H9 (cell line): ENCODE measurements around the gene USP14. TPM values are rescaled to one million over a fixed set of nuclear protein-coding genes. Genes with fewer than 3 reads are reported as not detected.
"Not testable (repeated sequence)": the region's sequence is repeated elsewhere in the genome, so short reads cannot be mapped to it uniquely, and the experiment has no call there.

Experiments used
- DNase-seq: peaks from one replicate; pipeline ENCODE4 v3.0.0-alpha.2; 2017
- H2AFZ ChIP-seq: one replicate; pipeline ENCODE4 v1.6.1; 2013; ENCODE audit warnings: mild to moderate bottlenecking, low read length, control low read depth, moderate library complexity
- H2AK5ac ChIP-seq: 2 replicates; pipeline ENCODE4 v1.6.1; 2013; ENCODE audit warnings: low read length, control low read depth, mixed read lengths; ENCODE audit not compliant: insufficient read length
- H2BK120ac ChIP-seq: one replicate; pipeline ENCODE4 v1.6.1; 2013; ENCODE audit warnings: low read depth, mild to moderate bottlenecking, low read length, control low read depth, inconsistent platforms; ENCODE audit not compliant: poor library complexity, severe bottlenecking
- H2BK12ac ChIP-seq: 2 replicates; pipeline ENCODE4 v1.6.1; 2013; ENCODE audit warnings: low read length, control low read depth, mixed read lengths, low read depth; ENCODE audit not compliant: insufficient read length
- H2BK15ac ChIP-seq: 2 replicates; pipeline ENCODE4 v1.6.1; 2013; ENCODE audit warnings: low read depth, low read length, control low read depth
- H2BK20ac ChIP-seq: one replicate; pipeline ENCODE4 v1.6.1; 2013; ENCODE audit warnings: low read depth, mild to moderate bottlenecking, low read length, control low read depth, inconsistent platforms; ENCODE audit not compliant: poor library complexity, severe bottlenecking
- H2BK5ac ChIP-seq: 2 replicates; pipeline ENCODE4 v1.6.1; 2013; ENCODE audit warnings: low read length, control low read depth, mixed read lengths; ENCODE audit not compliant: insufficient read length
- H3K14ac ChIP-seq: 2 replicates; pipeline ENCODE4 v1.6.1; 2013; ENCODE audit warnings: low read length, control low read depth; ENCODE audit not compliant: insufficient read depth
- H3K18ac ChIP-seq: 2 replicates; pipeline ENCODE4 v1.6.1; 2013; ENCODE audit warnings: low read depth, mild to moderate bottlenecking, mixed read lengths, low read length, control low read depth; ENCODE audit not compliant: insufficient read length
- H3K23ac ChIP-seq: 2 replicates; pipeline ENCODE4 v1.6.1; 2013; ENCODE audit warnings: low read length, control low read depth, mixed read lengths, low read depth; ENCODE audit not compliant: insufficient read length
- H3K23me2 ChIP-seq: 2 replicates; pipeline ENCODE4 v1.6.1; 2013; ENCODE audit warnings: low read depth, mild to moderate bottlenecking, mixed read lengths, low read length, control low read depth; ENCODE audit not compliant: insufficient read length, poor library complexity, severe bottlenecking
- H3K27ac ChIP-seq: 2 replicates; pipeline ENCODE4 v1.5.1; 2013; ENCODE audit warnings: low read length, control low read depth, mixed read lengths, low read depth; ENCODE audit not compliant: insufficient read length
- H3K27me3 ChIP-seq: 2 replicates; pipeline ENCODE4 v1.6.1; 2013; ENCODE audit warnings: low read length, control low read depth, inconsistent platforms; ENCODE audit not compliant: insufficient read depth
- H3K4ac ChIP-seq: 2 replicates; pipeline ENCODE4 v1.6.1; 2013; ENCODE audit warnings: low read depth, mild to moderate bottlenecking, control low read depth, inconsistent platforms, low read length, moderate library complexity
- H3K4me1 ChIP-seq: 2 replicates; pipeline ENCODE4 v1.6.1; 2013; ENCODE audit warnings: low read length, control low read depth, inconsistent platforms; ENCODE audit not compliant: insufficient read depth
- H3K4me2 ChIP-seq: 2 replicates; pipeline ENCODE4 v1.6.1; 2013; ENCODE audit warnings: low read length, control low read depth, mixed read lengths; ENCODE audit not compliant: insufficient read length, insufficient read depth
- H3K56ac ChIP-seq: 2 replicates; pipeline ENCODE4 v1.6.1; 2013; ENCODE audit warnings: low read depth, mild to moderate bottlenecking, mixed read lengths, low read length, control low read depth; ENCODE audit not compliant: insufficient read length
- H3K79me1 ChIP-seq: 2 replicates; pipeline ENCODE4 v1.6.1; 2013; ENCODE audit warnings: low read depth, mild to moderate bottlenecking, moderate library complexity, low read length, control low read depth, inconsistent platforms; ENCODE audit not compliant: insufficient read depth, poor library complexity, severe bottlenecking
- H3K79me2 ChIP-seq: 2 replicates; pipeline ENCODE4 v1.6.1; 2013; ENCODE audit warnings: low read length, control low read depth, inconsistent platforms; ENCODE audit not compliant: insufficient read depth
- H3K9ac ChIP-seq: 2 replicates; pipeline ENCODE4 v1.6.1; 2013; ENCODE audit warnings: low read length, control low read depth, mixed read lengths; ENCODE audit not compliant: insufficient read length; ENCODE audit errors: extremely low read depth
- H3K9me3 ChIP-seq: one replicate; pipeline ENCODE4 v1.6.1; 2013; ENCODE audit warnings: low read depth, low read length, inconsistent platforms; ENCODE audit not compliant: control insufficient read depth
- H3T11ph ChIP-seq: one replicate; pipeline ENCODE4 v1.6.1; 2013; ENCODE audit warnings: mild to moderate bottlenecking, low read length, control low read depth, inconsistent platforms
- H4K20me1 ChIP-seq: one replicate; pipeline ENCODE4 v1.6.1; 2013; ENCODE audit not compliant: control insufficient read depth, insufficient read length, insufficient read depth
- H4K5ac ChIP-seq: 2 replicates; pipeline ENCODE4 v1.6.1; 2013; ENCODE audit warnings: low read depth, mild to moderate bottlenecking, mixed read lengths, low read length, control low read depth; ENCODE audit not compliant: insufficient read length
- H4K8ac ChIP-seq: replicated peaks from 2 replicates; pipeline ENCODE4 v1.6.1; 2013; ENCODE audit warnings: low read length, control low read depth, mixed read lengths, low read depth; ENCODE audit not compliant: insufficient read length
- H4K91ac ChIP-seq: 2 replicates; pipeline ENCODE4 v1.6.1; 2013; ENCODE audit warnings: low read depth, mild to moderate bottlenecking, moderate library complexity, mixed read lengths, low read length, control low read depth; ENCODE audit not compliant: insufficient read length
- H3K27ac Mint-ChIP-seq, 3 experiments: 2 replicates in 2 of 3; 3 replicates in 1 of 3; pipeline ENCODE4 v1.8.0; 2020 to 2021; ENCODE audit warnings: mixed read lengths in 3 of 3, mild to moderate bottlenecking in 1 of 3, moderate library complexity in 1 of 3
- H3K27me3 Mint-ChIP-seq: 2 replicates; pipeline ENCODE4 v1.8.0; 2021; ENCODE audit warnings: low read depth, mild to moderate bottlenecking, moderate library complexity, mixed read lengths
- H3K36me3 Mint-ChIP-seq, 3 experiments: 2 replicates in 2 of 3; 3 replicates in 1 of 3; pipeline ENCODE4 v1.8.0; 2020 to 2021; ENCODE audit warnings: low read depth in 3 of 3, mixed read lengths in 3 of 3; ENCODE audit not compliant: insufficient read depth in 1 of 3
- H3K4me1 Mint-ChIP-seq, 2 experiments: 2 replicates each; pipeline ENCODE4 v1.8.0; 2020; ENCODE audit warnings: mixed read lengths in 2 of 2
- H3K4me3 Mint-ChIP-seq, 2 experiments: 2 replicates in 1 of 2; 3 replicates in 1 of 2; pipeline ENCODE4 v1.8.0; 2020 to 2021; ENCODE audit warnings: mild to moderate bottlenecking in 2 of 2, mixed read lengths in 2 of 2, moderate library complexity in 1 of 2
- H3K9me3 Mint-ChIP-seq, 2 experiments: 2 replicates in 1 of 2; 3 replicates in 1 of 2; pipeline ENCODE4 v1.8.0; 2020; ENCODE audit warnings: mild to moderate bottlenecking in 2 of 2, mixed read lengths in 2 of 2, moderate library complexity in 1 of 2
- WGBS: extraction: QIAGEN DNeasy Blood & Tissue Kit; methylation state at CpG from one replicate; pipeline ENCODE4 v1.1.7; 2013; ENCODE audit warnings: missing lambda C conversion rate, low lambda C conversion rate, mixed read lengths; ENCODE audit not compliant: insufficient read length; ENCODE audit errors: extremely low coverage; 5-methylcytosine and 5-hydroxymethylcytosine counted together
- total RNA-seq: library from RNA; stranded (reverse); gene quantifications from 2 replicates; pipeline ENCODE4 v1.2.1, GENCODE V29; 2021
- TF ChIP-seq, protein P1 (sequence below): fragments of 200-600 bp; sonication (generic); conservative IDR thresholded peaks from 3 replicates; pipeline ENCODE4 v1.8.0; 2021; ENCODE audit warnings: antibody characterized with exemption, mild to moderate bottlenecking

USP14 gene
- total RNA-seq, 1 experiment from 2014 or later = 92.1 TPM

DNA sequence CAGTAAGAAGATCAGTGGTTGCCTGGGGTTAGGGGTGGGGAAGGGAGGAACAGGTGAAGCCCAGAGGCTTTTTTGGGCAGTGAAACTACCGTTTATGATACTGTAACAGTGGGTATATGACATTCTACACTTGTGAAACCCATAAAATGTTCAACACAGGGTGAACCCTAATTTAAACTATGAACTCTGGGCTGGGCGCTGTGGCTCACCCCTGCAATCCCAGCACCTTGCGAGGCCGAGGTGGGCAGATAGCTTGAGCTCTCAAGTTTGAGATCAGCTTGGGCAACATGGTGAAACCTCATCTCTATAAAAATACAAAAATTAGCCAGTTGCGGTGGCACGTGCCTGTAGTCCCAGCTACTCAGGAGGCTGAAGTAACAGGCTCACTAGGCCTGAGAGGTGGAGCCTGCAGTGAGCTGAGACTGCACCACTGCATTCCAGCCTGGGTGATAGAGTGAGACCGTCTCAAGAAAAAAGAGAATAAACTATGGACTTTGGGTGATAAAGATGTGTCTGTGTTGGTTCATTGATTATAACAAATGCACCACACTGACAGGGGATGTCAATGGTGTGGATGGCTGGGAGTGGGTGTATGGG, 17.6 kb upstream of the USP14 start:
- Mint-ChIP-seq H3K4me3 (no peak overlapping the region), H3K9me3 (peaks cover 0 to 78% of the 10 kb centered on the region in 2 experiments; a peak in 2 of 5 replicates), H3K27me3 (no peaks in the 10 kb centered on the region), H3K4me1 (peaks cover 0 to 7% of the 10 kb centered on the region in 2 experiments; a peak in 2 of 4 replicates), H3K36me3 (peaks cover 0 to 5% (median 0%) of the 10 kb centered on the region in 3 experiments; a peak in 1 of 7 replicates), H3K27ac (no peak overlapping the region)
- WGBS = no CpG with 5 or more reads among the region's 7 CpGs
- Histone ChIP-seq H3K79me2 (no peaks in the 10 kb centered on the region), H2AFZ (no peak overlapping the region), H3K9ac (no peak overlapping the region), H2AK5ac (no peak overlapping the region), H2BK12ac (no peak overlapping the region), H3K14ac (no peak overlapping the region), H3K79me1 (no peaks in the 10 kb centered on the region), H4K8ac (no peak overlapping the region), H3K27me3 (no peaks in the 10 kb centered on the region), H3K4me1 (no peaks in the 10 kb centered on the region), H3K56ac (no peak overlapping the region), H2BK15ac (no peak overlapping the region), H2BK120ac (no peak overlapping the region), H3K9me3 (peaks cover 6% of the 10 kb centered on the region), H3K23ac (no peak overlapping the region), H4K91ac (no peak overlapping the region), H4K5ac (no peak overlapping the region), H3K4ac (no peak overlapping the region), H3K27ac (no peak overlapping the region), H3T11ph (no peak overlapping the region), H2BK20ac (no peak overlapping the region), H3K18ac (no peak overlapping the region), H2BK5ac (no peak overlapping the region), H4K20me1 (no peaks in the 10 kb centered on the region), H3K4me2 (no peak overlapping the region), H3K23me2 (no peaks in the 10 kb centered on the region)
- DNase-seq = no peak
- TF ChIP-seq, protein P1, sequence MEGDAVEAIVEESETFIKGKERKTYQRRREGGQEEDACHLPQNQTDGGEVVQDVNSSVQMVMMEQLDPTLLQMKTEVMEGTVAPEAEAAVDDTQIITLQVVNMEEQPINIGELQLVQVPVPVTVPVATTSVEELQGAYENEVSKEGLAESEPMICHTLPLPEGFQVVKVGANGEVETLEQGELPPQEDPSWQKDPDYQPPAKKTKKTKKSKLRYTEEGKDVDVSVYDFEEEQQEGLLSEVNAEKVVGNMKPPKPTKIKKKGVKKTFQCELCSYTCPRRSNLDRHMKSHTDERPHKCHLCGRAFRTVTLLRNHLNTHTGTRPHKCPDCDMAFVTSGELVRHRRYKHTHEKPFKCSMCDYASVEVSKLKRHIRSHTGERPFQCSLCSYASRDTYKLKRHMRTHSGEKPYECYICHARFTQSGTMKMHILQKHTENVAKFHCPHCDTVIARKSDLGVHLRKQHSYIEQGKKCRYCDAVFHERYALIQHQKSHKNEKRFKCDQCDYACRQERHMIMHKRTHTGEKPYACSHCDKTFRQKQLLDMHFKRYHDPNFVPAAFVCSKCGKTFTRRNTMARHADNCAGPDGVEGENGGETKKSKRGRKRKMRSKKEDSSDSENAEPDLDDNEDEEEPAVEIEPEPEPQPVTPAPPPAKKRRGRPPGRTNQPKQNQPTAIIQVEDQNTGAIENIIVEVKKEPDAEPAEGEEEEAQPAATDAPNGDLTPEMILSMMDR = no peak

DNA sequence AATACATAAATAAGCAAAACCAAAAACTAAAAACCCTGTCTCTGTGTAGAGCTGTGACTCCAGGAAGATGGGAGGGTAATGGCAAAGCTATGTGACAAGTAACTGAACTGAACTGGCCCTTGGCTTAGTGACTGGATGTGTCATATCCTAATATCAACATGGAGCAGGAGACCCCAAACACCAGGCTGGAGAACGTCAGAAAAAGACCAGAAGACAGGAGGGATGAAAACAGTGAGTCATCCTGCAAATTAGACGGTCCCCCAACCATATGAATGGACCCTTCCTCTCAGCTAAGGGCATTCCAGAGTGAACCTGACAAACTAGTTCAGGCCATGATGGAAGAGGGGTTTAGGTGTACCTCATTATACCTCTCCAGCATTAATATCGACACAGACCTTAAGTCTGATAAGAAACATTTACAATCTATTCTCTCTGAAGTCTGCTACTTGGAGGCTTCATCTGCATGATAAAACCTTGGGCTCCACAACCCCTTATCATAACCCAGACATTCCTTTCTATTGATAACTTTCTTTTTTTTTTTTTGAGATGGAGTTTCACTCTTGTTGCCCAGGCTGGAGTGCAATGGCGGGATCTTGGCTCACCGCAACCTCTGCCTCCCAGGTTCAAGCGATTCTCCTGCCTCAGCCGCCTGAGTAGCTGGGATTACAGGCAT, 15.6 kb upstream of the USP14 start:
- not testable (repeated sequence) for H2AK5ac ChIP-seq, H4K8ac ChIP-seq, H3K23ac ChIP-seq, H3K4me1 Mint-ChIP-seq, H3K4me2 ChIP-seq, H4K91ac ChIP-seq, H2AFZ ChIP-seq, H3K27me3 ChIP-seq, H4K5ac ChIP-seq, H3K79me1 ChIP-seq, H3K27ac ChIP-seq, H2BK5ac ChIP-seq, H2BK12ac ChIP-seq, H3T11ph ChIP-seq, H3K23me2 ChIP-seq, H3K4me1 ChIP-seq, H2BK120ac ChIP-seq, H3K27ac Mint-ChIP-seq, H2BK20ac ChIP-seq, H3K79me2 ChIP-seq, H3K4ac ChIP-seq, H3K27me3 Mint-ChIP-seq, DNase-seq, H3K4me3 Mint-ChIP-seq, H4K20me1 ChIP-seq, H3K18ac ChIP-seq, H2BK15ac ChIP-seq, H3K14ac ChIP-seq, H3K36me3 Mint-ChIP-seq, H3K9me3 ChIP-seq, H3K56ac ChIP-seq, H3K9ac ChIP-seq
- H3K9me3 Mint-ChIP-seq = peaks cover 0 to 74% of the 10 kb centered on the region in 2 experiments; a peak in 3 of 5 replicates
- WGBS = no CpG with 5 or more reads among the region's 7 CpGs
